GM19324 (cell line): ENCODE measurements around the gene BEST2.

Experiments used
- ATAC-seq: cut with Tn5 transposase; IDR thresholded peaks from one replicate; pipeline ENCODE4 v1.9.1; 2021; ENCODE audit warnings: mild to moderate bottlenecking, moderate library complexity; ENCODE audit not compliant: unreplicated experiment, low FRiP score

Gene BEST2

DNA sequence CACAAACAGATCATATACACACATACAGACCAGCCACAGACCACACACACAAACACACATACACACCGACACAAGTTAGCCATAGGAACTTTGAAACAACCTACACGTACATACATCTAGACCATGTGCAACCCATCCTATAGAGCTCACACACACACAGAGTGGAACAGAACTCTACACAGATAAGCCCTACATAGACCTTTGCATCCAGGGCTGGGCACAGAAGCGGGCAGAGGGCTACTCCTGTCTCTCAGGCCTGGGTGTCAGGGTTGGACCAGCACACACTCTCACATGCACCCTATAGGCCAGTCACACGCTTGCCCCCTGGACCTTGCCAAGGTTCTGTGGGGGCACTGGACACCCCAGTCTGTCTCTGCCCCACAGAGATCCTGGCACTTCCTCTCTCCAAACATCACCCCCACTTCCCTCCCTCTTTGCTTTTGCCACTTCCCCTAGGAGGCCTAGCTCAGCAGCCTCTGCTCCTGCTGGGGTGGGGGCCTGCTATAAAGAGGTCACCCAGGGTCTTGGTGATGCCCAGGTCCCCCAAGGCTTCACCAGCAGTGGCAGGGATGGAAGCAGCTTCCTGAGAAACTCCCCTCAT is 33.9 kb downstream of the BEST2 start:
- no peak for ATAC-seq

- no peak for ATAC-seq
Observed at GRCh38 chr19:12786141-12786870, 34.7 kb downstream of the BEST2 start.

DNA sequence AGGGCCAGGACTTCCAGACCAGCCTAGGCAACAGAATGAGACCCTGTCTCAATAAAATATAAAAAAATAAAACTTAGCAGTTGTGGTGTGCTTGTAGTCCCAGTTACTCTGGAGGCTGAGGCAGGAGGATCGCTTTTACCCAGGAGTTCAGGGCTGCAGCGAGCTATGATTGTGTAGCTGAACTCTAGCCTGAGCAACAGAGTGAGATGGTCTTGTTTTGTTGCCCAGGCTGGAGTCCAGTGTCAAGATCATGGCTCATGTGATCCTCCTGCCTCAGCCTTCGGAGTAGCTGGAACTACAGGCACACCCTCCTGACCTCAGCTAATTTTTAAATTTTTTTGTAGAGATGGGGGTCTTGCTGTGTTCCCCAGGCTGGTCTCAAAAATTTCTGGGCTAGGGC is 35.4 kb downstream of the BEST2 start:
- ATAC-seq, result no peak

- ATAC-seq, result no peak
Observed at GRCh38 chr19:12787458-12787857, 35.9 kb downstream of the BEST2 start.

DNA sequence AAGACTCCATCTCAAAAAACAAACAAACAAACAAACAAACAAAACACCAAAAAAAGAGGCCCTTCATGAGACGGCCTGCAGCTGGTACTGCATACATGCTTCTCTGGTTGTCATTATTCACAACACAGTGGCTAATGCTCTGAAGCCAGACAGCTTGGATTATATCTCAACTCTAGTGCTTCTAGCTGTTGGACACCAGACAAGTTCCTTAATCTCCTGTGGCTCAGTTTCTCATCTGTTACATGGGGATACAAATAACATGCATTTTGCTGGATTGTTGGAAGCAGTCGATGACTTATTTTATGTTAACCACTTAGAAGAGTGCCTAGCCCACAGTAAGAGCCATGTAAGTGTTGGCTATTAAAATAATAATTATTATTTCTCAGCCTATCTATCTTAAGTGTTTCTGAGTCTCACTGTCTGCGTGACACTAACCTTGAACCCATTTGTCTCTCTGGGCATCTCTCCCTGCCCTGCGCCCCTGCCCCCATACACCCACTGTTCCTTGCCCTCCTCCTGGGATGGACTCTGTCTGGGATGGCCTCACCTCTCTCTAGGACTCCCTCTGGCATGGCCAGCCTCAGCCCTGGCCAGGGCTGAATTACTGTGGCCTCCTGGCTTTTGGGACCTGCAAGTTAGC is 36.6 kb downstream of the BEST2 start:
- ATAC-seq, result no peak

DNA sequence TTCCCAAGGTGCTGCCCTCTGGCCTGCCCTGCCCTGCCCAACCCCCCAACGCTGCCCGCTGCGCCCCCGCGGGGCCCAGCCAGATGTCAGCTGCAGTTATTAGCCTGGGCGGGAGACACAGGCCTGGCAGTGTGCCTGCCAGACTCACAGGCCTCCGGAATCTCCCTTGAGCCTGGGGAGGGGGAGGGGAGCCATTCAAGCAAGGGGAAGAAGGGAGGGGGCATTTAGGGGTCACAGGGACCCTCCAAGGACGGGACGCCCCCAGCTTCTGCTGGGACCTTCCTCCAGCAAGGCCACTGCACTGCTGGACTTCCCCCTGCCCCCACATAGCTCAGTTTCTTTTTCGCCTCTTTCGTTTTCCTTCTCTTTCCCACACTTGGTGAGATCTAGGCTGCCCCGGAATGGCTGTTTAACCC is 37.1 kb downstream of the BEST2 start:
- ATAC-seq, result no peak

DNA sequence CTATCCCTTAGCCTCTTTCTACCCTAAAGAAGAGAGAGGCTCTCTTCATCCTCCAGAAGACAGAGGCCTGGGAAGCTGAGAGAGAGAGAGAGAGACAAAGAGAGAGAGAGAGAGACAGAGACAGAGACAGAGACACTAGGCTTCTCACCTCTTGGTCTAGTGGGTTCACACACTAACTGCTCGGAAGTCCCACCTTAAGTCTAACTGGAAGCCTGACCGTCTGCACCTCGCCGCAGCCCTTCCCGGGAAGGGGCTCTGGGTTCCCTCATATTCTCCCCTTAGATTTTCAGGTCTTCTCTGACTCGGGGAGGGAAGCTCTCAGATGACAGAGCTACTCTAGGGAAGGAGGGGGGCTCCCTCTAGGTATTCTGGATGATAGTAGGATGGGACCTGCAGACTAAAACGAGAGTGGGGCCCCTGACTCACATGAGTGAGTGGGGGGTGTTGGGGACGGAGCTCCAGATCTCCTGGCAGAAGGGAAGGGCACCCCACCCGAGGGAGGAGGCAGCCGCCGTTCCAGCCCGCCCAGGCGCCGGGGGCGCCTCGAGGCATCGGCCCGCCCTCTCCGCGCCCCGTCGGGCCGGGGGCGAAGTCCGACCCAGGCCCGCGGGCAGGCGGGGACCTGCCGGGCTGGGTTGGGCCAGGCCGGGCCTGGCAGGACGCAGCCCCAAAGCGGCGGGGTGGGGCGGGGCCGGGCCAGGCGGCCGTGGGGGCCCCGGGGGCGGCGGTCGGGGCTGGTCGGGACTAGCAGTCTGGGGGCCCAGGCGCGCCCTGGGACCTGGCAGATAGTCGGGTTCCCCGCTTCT is 37.7 kb downstream of the BEST2 start:
- no peak for ATAC-seq

DNA sequence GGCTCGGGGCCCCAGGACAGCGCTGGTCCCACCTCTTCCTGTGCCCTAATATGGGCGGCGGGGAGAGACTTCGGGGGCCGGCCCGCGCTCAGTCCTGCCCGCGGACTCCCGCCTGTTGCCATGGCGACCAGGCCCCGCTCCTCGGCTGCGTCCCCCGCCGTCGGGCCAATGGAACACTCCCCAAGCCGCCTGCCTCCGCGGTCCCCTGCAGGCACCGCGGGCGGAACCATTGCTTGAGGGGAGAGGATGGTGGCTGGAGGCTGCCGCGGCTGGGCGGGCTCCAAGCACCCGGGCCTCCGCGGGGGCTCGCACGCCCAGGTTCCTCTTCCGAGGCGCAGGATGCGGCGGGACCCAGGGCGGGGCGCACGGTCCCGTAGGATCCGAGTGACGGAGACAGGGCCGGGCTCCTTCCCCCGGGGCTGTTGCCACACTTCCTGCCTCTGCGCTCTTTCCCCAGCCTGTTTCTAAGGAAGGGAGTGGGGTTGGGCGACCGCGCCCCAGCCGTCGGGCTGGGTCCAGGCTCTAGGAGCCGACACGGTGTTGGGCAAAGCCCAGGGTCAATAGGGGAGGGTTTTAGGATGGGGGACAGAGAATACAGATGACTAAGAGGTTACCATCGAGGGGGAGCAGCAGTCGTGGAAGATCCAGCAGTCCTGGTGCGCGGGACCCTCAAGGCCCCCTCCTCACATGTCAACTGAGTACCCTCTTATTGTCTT is 38.5 kb downstream of the BEST2 start:
- peak; percentile 42 for ATAC-seq

- no peak for ATAC-seq
Observed at GRCh38 chr19:12790628-12791344, 39.2 kb downstream of the BEST2 start.

GRCh38 chr19:12791345-12792050 is 39.9 kb downstream of the BEST2 start, which contains the start of gene JUNB:
Gene JUNB (plus strand): TSS chr19:12791486. CDS start chr19:12791772, 286 bp downstream.
- peak; percentile 36 for ATAC-seq

GRCh38 chr19:12792051-12792852 is 40.7 kb downstream of the BEST2 start:
- ATAC-seq, result no peak

GRCh38 chr19:12792853-12793289 is 41.3 kb downstream of the BEST2 start:
- ATAC-seq, result no peak

- ATAC-seq, result peak; percentile 48
Observed at GRCh38 chr19:12793290-12794195, 42.0 kb downstream of the BEST2 start.

- ATAC-seq, result no peak
Observed at GRCh38 chr19:12794196-12794941, 42.8 kb downstream of the BEST2 start.

- no peak for ATAC-seq
Observed at GRCh38 chr19:12794971-12795381, 43.4 kb downstream of the BEST2 start.
